Mesenchymal stem cell (in vitro differentiated cells and primary cell): Measurements from ENCODE around the gene AFP.

Source experiments
- DNase-seq: peaks from one replicate; pipeline ENCODE4 v3.0.0-alpha.2; 2013
- H2AFZ ChIP-seq: one replicate; pipeline ENCODE4 v1.6.1; 2013; ENCODE audit warnings: low read depth, mild to moderate bottlenecking, control low read depth, inconsistent platforms, low read length, moderate library complexity
- H2AK5ac ChIP-seq: 2 replicates; pipeline ENCODE4 v1.6.1; 2013; ENCODE audit warnings: low read length, moderate library complexity, mild to moderate bottlenecking, inconsistent platforms; ENCODE audit not compliant: severe bottlenecking
- H2BK120ac ChIP-seq: one replicate; pipeline ENCODE4 v1.6.1; 2013; ENCODE audit warnings: low read depth, mild to moderate bottlenecking, inconsistent platforms, low read length, moderate library complexity
- H2BK12ac ChIP-seq, 2 experiments: one replicate each; pipeline ENCODE4 v1.6.1; 2013; ENCODE audit warnings: inconsistent platforms in 2 of 2, low read length in 2 of 2, mild to moderate bottlenecking in 2 of 2, moderate library complexity in 2 of 2, control low read depth in 1 of 2
- H2BK15ac ChIP-seq: one replicate; pipeline ENCODE4 v1.6.1; 2013; ENCODE audit warnings: mild to moderate bottlenecking, low read depth, inconsistent platforms; ENCODE audit not compliant: poor library complexity, severe bottlenecking
- H2BK5ac ChIP-seq: 2 replicates; pipeline ENCODE4 v1.6.1; 2013; ENCODE audit warnings: low read depth, mild to moderate bottlenecking, low read length, control low read depth, inconsistent platforms; ENCODE audit not compliant: poor library complexity, severe bottlenecking
- H3K14ac ChIP-seq, 2 experiments: one replicate each; pipeline ENCODE4 v1.6.1; 2013; ENCODE audit warnings: inconsistent platforms in 2 of 2, low read length in 2 of 2, control low read depth in 1 of 2, mild to moderate bottlenecking in 1 of 2, moderate library complexity in 1 of 2
- H3K18ac ChIP-seq, 2 experiments: one replicate each; pipeline ENCODE4 v1.6.1; 2013; ENCODE audit warnings: inconsistent platforms in 2 of 2, low read length in 2 of 2, control low read depth in 1 of 2, low read depth in 1 of 2, mild to moderate bottlenecking in 1 of 2
- H3K23ac ChIP-seq, 2 experiments: one replicate each; pipeline ENCODE4 v1.6.1; 2013; ENCODE audit warnings: inconsistent platforms in 2 of 2, low read length in 2 of 2, mild to moderate bottlenecking in 2 of 2, moderate library complexity in 2 of 2, control low read depth in 1 of 2
- H3K27ac ChIP-seq: 2 replicates; pipeline ENCODE4 v1.5.1; 2013; ENCODE audit warnings: mild to moderate bottlenecking, moderate library complexity, low read length, control low read depth, inconsistent platforms; ENCODE audit not compliant: poor library complexity, severe bottlenecking
- H3K27me3 ChIP-seq, 2 experiments: 2 replicates each; pipeline versions ENCODE4 v1.6.1 to v1.7.0; 2013; ENCODE audit warnings: low read length in 2 of 2, mild to moderate bottlenecking in 2 of 2, moderate library complexity in 2 of 2, control low read depth in 1 of 2, inconsistent platforms in 1 of 2; ENCODE audit not compliant: control insufficient read depth in 1 of 2, insufficient read depth in 1 of 2
- H3K36me3 ChIP-seq, 2 experiments: 2 replicates each; pipeline versions ENCODE4 v1.6.1 to v1.7.0; 2013; ENCODE audit warnings: low read length in 2 of 2, control low read depth in 1 of 2, inconsistent platforms in 1 of 2, low read depth in 1 of 2, mild to moderate bottlenecking in 1 of 2; ENCODE audit not compliant: insufficient read depth in 2 of 2, control insufficient read depth in 1 of 2
- H3K4ac ChIP-seq, 2 experiments: one replicate each; pipeline ENCODE4 v1.6.1; 2013; ENCODE audit warnings: inconsistent platforms in 2 of 2, low read length in 2 of 2, mild to moderate bottlenecking in 2 of 2, moderate library complexity in 2 of 2, control low read depth in 1 of 2, low read depth in 1 of 2
- H3K4me1 ChIP-seq: 2 replicates; pipeline ENCODE4 v1.6.1; 2013; ENCODE audit warnings: low read depth, low read length, control low read depth; ENCODE audit not compliant: control insufficient read depth, insufficient read depth
- H3K4me2 ChIP-seq: 2 replicates; pipeline ENCODE4 v1.6.1; 2013; ENCODE audit warnings: low read length, mild to moderate bottlenecking, inconsistent platforms; ENCODE audit not compliant: poor library complexity, severe bottlenecking
- H3K4me3 ChIP-seq, 2 experiments: 2 replicates each; pipeline versions ENCODE4 v1.5.1 to v1.7.0; 2013; ENCODE audit warnings: low read length in 2 of 2, mild to moderate bottlenecking in 2 of 2, control low read depth in 1 of 2, low read depth in 1 of 2; ENCODE audit not compliant: insufficient read depth in 1 of 2
- H3K79me1 ChIP-seq: replicated peaks from 2 replicates; pipeline ENCODE4 v1.6.1; 2013; ENCODE audit warnings: mild to moderate bottlenecking, control low read depth, low read length, inconsistent platforms; ENCODE audit not compliant: poor library complexity, severe bottlenecking
- H3K9ac ChIP-seq: 2 replicates; pipeline ENCODE4 v1.7.0; 2013; ENCODE audit warnings: mild to moderate bottlenecking, low read length, moderate library complexity
- H3K9me3 ChIP-seq: 2 replicates; pipeline ENCODE4 v1.7.0; 2013; ENCODE audit warnings: mild to moderate bottlenecking, low read length; ENCODE audit not compliant: control insufficient read depth
- H4K8ac ChIP-seq: one replicate; pipeline ENCODE4 v1.6.1; 2013; ENCODE audit warnings: inconsistent platforms, mild to moderate bottlenecking, low read length, moderate library complexity
- H4K91ac ChIP-seq: one replicate; pipeline ENCODE4 v1.6.1; 2013; ENCODE audit warnings: mild to moderate bottlenecking, low read length, inconsistent platforms
- WGBS: methylation state at CpG from one replicate; pipeline ENCODE4 v1.1.7; 2013; ENCODE audit warnings: mixed read lengths; 5-methylcytosine and 5-hydroxymethylcytosine counted together

AFP gene

GRCh38 chr4:73451404-73451803 lies 15.4 kb downstream of the AFP start:
- no CpG with 5 or more reads among the region's 3 CpGs for WGBS
- H4K91ac ChIP-seq = no peak overlapping the region
- no peak overlapping the region for H3K4ac ChIP-seq

GRCh38 chr4:73451981-73452747 lies 16.1 kb downstream of the AFP start:
- no peak overlapping the region for H2BK120ac ChIP-seq
- H3K4me2 ChIP-seq = no peak overlapping the region
- no peaks in the 10 kb centered on the region for H3K9me3 ChIP-seq
- no peak overlapping the region for H3K4me3 ChIP-seq
- H4K91ac ChIP-seq = no peak overlapping the region
- no peak overlapping the region for H3K4ac ChIP-seq
- DNase-seq = no peak
- no peak overlapping the region for H3K14ac ChIP-seq
- H2BK5ac ChIP-seq = no peak overlapping the region
- no peak overlapping the region for H3K23ac ChIP-seq
- no peak overlapping the region for H3K18ac ChIP-seq
- no peak overlapping the region for H3K9ac ChIP-seq
- H3K27me3 ChIP-seq = no peaks in the 10 kb centered on the region
- no peaks in the 10 kb centered on the region for H3K79me1 ChIP-seq
- H2BK15ac ChIP-seq = no peak overlapping the region
- H4K8ac ChIP-seq = no peak overlapping the region
- no peak overlapping the region for H2BK12ac ChIP-seq
- peak overlapping the region; percentile 83 for H2AK5ac ChIP-seq
- H2AFZ ChIP-seq = no peak overlapping the region
- peaks cover 4% of the 10 kb centered on the region for H3K4me1 ChIP-seq
- H3K36me3 ChIP-seq = no peaks in the 10 kb centered on the region
- 97% methylated on average over 2 of the region's 4 CpGs for WGBS
- H3K27ac ChIP-seq = no peak overlapping the region

More at GRCh38 chr4:73451404-73451803, 15.4 kb downstream of the AFP start:
- no peaks in the 10 kb centered on the region for H3K27me3 ChIP-seq
- H3K9ac ChIP-seq = no peak overlapping the region
- H2BK15ac ChIP-seq = no peak overlapping the region
- peak overlapping the region in 1 of 2 experiments; percentile 67 for H3K4me3 ChIP-seq
- H3K27ac ChIP-seq = peak overlapping the region; percentile 53
- H3K18ac ChIP-seq = no peak overlapping the region
- H3K4me1 ChIP-seq = peaks cover 4% of the 10 kb centered on the region
- no peak overlapping the region for H3K4me2 ChIP-seq
- H3K36me3 ChIP-seq = no peaks in the 10 kb centered on the region
- H3K14ac ChIP-seq = no peak overlapping the region
- DNase-seq = peak; percentile 29
- no peaks in the 10 kb centered on the region for H3K9me3 ChIP-seq
- H4K8ac ChIP-seq = no peak overlapping the region
- H2AK5ac ChIP-seq = no peak overlapping the region
- H2BK120ac ChIP-seq = no peak overlapping the region
- no peak overlapping the region for H2AFZ ChIP-seq
- H2BK5ac ChIP-seq = no peak overlapping the region
- H3K79me1 ChIP-seq = no peaks in the 10 kb centered on the region
- H2BK12ac ChIP-seq = no peak overlapping the region
- H3K23ac ChIP-seq = no peak overlapping the region

GRCh38 chr4:73452953-73453700 lies 17.1 kb downstream of the AFP start:
- Histone ChIP-seq H4K91ac (no peak overlapping the region), H2AFZ (no peak overlapping the region), H3K18ac (no peak overlapping the region), H3K9ac (no peak overlapping the region), H3K4me1 (peaks cover 4% of the 10 kb centered on the region), H2BK5ac (no peak overlapping the region), H2BK15ac (no peak overlapping the region), H3K27ac (peak overlapping the region; percentile 57), H3K79me1 (no peaks in the 10 kb centered on the region), H3K4ac (no peak overlapping the region), H4K8ac (no peak overlapping the region), H3K36me3 (no peaks in the 10 kb centered on the region), H2BK12ac (no peak overlapping the region), H3K27me3 (no peaks in the 10 kb centered on the region), H3K4me2 (no peak overlapping the region), H2AK5ac (no peak overlapping the region), H3K9me3 (no peaks in the 10 kb centered on the region), H2BK120ac (no peak overlapping the region), H3K4me3 (no peak overlapping the region), H3K23ac (no peak overlapping the region), H3K14ac (no peak overlapping the region)
- 54% methylated on average over 1 of the region's 2 CpGs for WGBS
- DNase-seq = no peak

GRCh38 chr4:73453701-73454005 lies 17.6 kb downstream of the AFP start:
- H3K18ac ChIP-seq = no peak overlapping the region
- no peak overlapping the region for H3K4me2 ChIP-seq
- H3K9ac ChIP-seq = no peak overlapping the region
- H2AFZ ChIP-seq = no peak overlapping the region
- H3K27ac ChIP-seq = peak overlapping the region; percentile 57
- H2BK12ac ChIP-seq = no peak overlapping the region
- DNase-seq = no peak
- no peak overlapping the region for H3K4ac ChIP-seq
- H3K79me1 ChIP-seq = no peaks in the 10 kb centered on the region
- H3K27me3 ChIP-seq = no peaks in the 10 kb centered on the region
- H3K9me3 ChIP-seq = no peaks in the 10 kb centered on the region
- H3K14ac ChIP-seq = no peak overlapping the region
- no peak overlapping the region for H2AK5ac ChIP-seq
- no peak overlapping the region for H2BK120ac ChIP-seq
- no peak overlapping the region for H4K8ac ChIP-seq
- no peak overlapping the region for H3K4me3 ChIP-seq
- no peak overlapping the region for H2BK15ac ChIP-seq
- H4K91ac ChIP-seq = no peak overlapping the region
- H3K23ac ChIP-seq = no peak overlapping the region
- H3K36me3 ChIP-seq = no peaks in the 10 kb centered on the region
- no peak overlapping the region for H2BK5ac ChIP-seq
- H3K4me1 ChIP-seq = peaks cover 4% of the 10 kb centered on the region
